Ascending aorta (tissue), 2 donors: ENCODE measurements around the gene PHF2. TPM values are rescaled to one million over a fixed set of nuclear protein-coding genes. Genes with fewer than 3 reads are reported as not detected.

Experiments used
- DNase-seq, 2 donors: peaks; one replicate each; pipeline ENCODE4 v3.0.0-alpha.2; 2019; ENCODE audit warnings: low spot score in 2 of 2
- H3K27ac ChIP-seq, 2 donors: fragments of 200-600 bp; sonication (generic); one replicate each; pipeline ENCODE4 v1.5.1; 2016 to 2017; ENCODE audit warnings: mild to moderate bottlenecking in 1 of 2
- H3K27me3 ChIP-seq: fragments of 200-600 bp; sonication (generic); one replicate; pipeline ENCODE4 v1.5.1; 2017
- H3K36me3 ChIP-seq, 2 donors: fragments of 200-600 bp; sonication (generic); one replicate each; pipeline ENCODE4 v1.5.1; 2016
- H3K4me1 ChIP-seq, 2 donors: fragments of 200-600 bp; sonication (generic); one replicate each; pipeline ENCODE4 v1.5.1; 2016 to 2017; ENCODE audit warnings: mild to moderate bottlenecking in 1 of 2
- H3K4me3 ChIP-seq, 2 donors: fragments of 200-600 bp; sonication (generic); one replicate each; pipeline ENCODE4 v1.5.1; 2016 to 2017; ENCODE audit warnings: mild to moderate bottlenecking in 1 of 2
- H3K9me3 ChIP-seq, 2 donors: fragments of 200-600 bp; sonication (generic); one replicate each; pipeline ENCODE4 v1.5.1; 2016
- CTCF ChIP-seq, 3 experiments: fragments of 200-600 bp in 2 of 3; fragments of 450-650 bp in 1 of 3; sonication (generic) in 2 of 3; IDR thresholded peaks; one replicate each; pipeline ENCODE4 v1.5.1; 2016 to 2019; ENCODE audit warnings: antibody characterized with exemption in 3 of 3, mild to moderate bottlenecking in 1 of 3, moderate library complexity in 1 of 3
- intact Hi-C: fragments of 100-400 bp; cut with DNase I; formaldehyde crosslinking; loops from one replicate; pipeline ENCODE4 v1.15.1; 2023
- total RNA-seq: library from RNA; depleted of rRNA; stranded (reverse); fragments of >200 nt; gene quantifications from one replicate; pipeline ENCODE4 v1.1.0, GENCODE V29; 2016

The PHF2 gene
- total RNA-seq, 1 donor from 2014 or later = 45.1 TPM

GRCh38 chr9:93577078-93577974, 942 bp downstream of the PHF2 start:
- H3K27ac ChIP-seq = peak overlapping the region; percentile 80 to 97
- H3K4me3 ChIP-seq = peak overlapping the region; percentile 81 to 98
- no peaks in the 10 kb centered on the region for H3K9me3 ChIP-seq
- H3K27me3 ChIP-seq = no peaks in the 10 kb centered on the region
- no peaks in the 10 kb centered on the region for H3K36me3 ChIP-seq
- intact Hi-C loops = loop anchor here (2.0 to 10.0 kb wide), 3 partner anchors 387 to 1937 kb away; partner anchors contain the start of gene PTCH1
- no peak for TF ChIP-seq CTCF (IDR thresholded peaks at IDR 0.05)
- DNase-seq = no peak
- H3K4me1 ChIP-seq = peaks cover 9 to 35% of the 10 kb centered on the region in 2 donors

- Histone ChIP-seq H3K4me1 (peaks cover 9 to 36% of the 10 kb centered on the region in 2 donors), H3K27ac (peak overlapping the region; percentile 80 to 97)
These were observed 1.7 kb downstream of the PHF2 start for GRCh38 chr9:93577975-93578682.

GRCh38 chr9:93578844-93579243, 2.5 kb downstream of the PHF2 start:
- Histone ChIP-seq H3K27ac (peak overlapping the region; percentile 80 to 97), H3K4me3 (peak overlapping the region in 1 of 2 donors; percentile 98), H3K36me3 (no peaks in the 10 kb centered on the region), H3K9me3 (no peaks in the 10 kb centered on the region), H3K4me1 (peaks cover 9 to 36% of the 10 kb centered on the region in 2 donors), H3K27me3 (no peaks in the 10 kb centered on the region)
- intact Hi-C loops = loop anchor here (10.0 kb wide), 2 partner anchors 386 to 1936 kb away; partner anchors contain the start of gene PTCH1
- TF ChIP-seq CTCF (IDR thresholded peaks at IDR 0.05) = no peak
- no peak for DNase-seq

More at GRCh38 chr9:93577975-93578682, 1.7 kb downstream of the PHF2 start:
- no peak for TF ChIP-seq CTCF (IDR thresholded peaks at IDR 0.05)
- intact Hi-C loops = loop anchor here (2.0 to 10.0 kb wide), 3 partner anchors 387 to 1937 kb away; partner anchors contain the start of gene PTCH1
- no peaks in the 10 kb centered on the region for H3K9me3 ChIP-seq
- H3K27me3 ChIP-seq = no peaks in the 10 kb centered on the region
- no peaks in the 10 kb centered on the region for H3K36me3 ChIP-seq
- H3K4me3 ChIP-seq = peak overlapping the region; percentile 81 to 98
- no peak for DNase-seq

- Histone ChIP-seq H3K36me3 (no peaks in the 10 kb centered on the region), H3K9me3 (no peaks in the 10 kb centered on the region), H3K27me3 (no peaks in the 10 kb centered on the region), H3K27ac (peak overlapping the region; percentile 16 to 32), H3K4me3 (no peak overlapping the region), H3K4me1 (peaks cover 9 to 31% of the 10 kb centered on the region in 2 donors)
- intact Hi-C loops = loop anchor here (10.0 kb wide), 2 partner anchors 385 to 1935 kb away; partner anchors contain the start of gene PTCH1
- no peak for TF ChIP-seq CTCF (IDR thresholded peaks at IDR 0.05)
- DNase-seq = no peak
These were observed 3.5 kb downstream of the PHF2 start for GRCh38 chr9:93579711-93580516.
